Measurements from ENCODE around the gene PCDH7. TPM values are rescaled to one million over a fixed set of nuclear protein-coding genes. Genes with fewer than 3 reads are reported as not detected.

Gene PCDH7
- total and polyA plus RNA-seq, 2 of the 4 experiments (the other 2 are of a cell fraction), result 26.5 to 44.1 TPM

DNA sequence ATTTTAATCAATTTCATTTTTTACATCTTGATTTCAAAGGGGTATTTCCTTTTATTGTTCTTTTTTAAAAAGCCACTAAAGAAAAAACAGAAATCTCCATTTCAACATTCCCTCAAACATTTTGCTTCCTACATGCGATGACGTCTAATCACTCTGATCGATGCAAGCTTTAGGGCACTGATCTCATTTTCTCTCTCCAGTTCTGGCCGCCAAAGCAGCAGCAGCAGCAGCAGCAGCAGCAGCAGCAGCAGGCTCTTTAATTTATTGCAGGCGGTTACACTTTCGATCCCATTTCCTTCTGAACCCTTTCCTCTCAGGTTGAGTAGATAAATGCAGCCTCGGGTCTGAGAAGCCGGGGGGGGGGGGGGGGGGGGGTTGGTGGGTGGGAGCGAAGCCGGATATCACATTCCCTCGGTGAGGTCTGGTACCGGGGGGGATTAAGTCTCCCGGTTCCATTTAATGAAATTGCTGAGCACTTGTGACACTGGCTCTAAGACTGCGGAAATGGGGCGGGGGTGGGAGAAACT lies 3.4 kb upstream of the PCDH7 start:
- H3K14ac ChIP-seq (replicated peaks; ENCODE audit: low read depth, low read length), result no peak overlapping the region
- H3K9ac ChIP-seq (ENCODE audit: low read depth, low read length), result no peak overlapping the region; the same call in 1 of the 2 replicates
- H2BK5ac ChIP-seq (ENCODE audit: low read depth, low read length, poor library complexity, severe bottlenecking), result no peak overlapping the region
- WGBS, 2 experiments (ENCODE audit: extremely low coverage in 2 of 2, insufficient read length in 1 of 2), result no CpG with 5 or more reads among the region's 15 CpGs
- H3K4me3 ChIP-seq (ENCODE audit: insufficient read depth, low read depth, low read length), result peak overlapping the region; percentile 78
- no peak overlapping the region for H4K91ac ChIP-seq (ENCODE audit: insufficient read depth, low read depth, low read length)
- H2BK20ac ChIP-seq (ENCODE audit: low read depth, low read length), result no peak overlapping the region
- ChIA-PET CTCF (interaction anchor here (0.6 kb wide), 1 partner anchor 241 kb away, joined by 3 read pairs; no protein-coding TSS in a partner anchor), POLR2A (ENCODE audit: unreplicated experiment) (interaction anchor here (0.7 kb wide), 1 partner anchor 40 kb away, joined by 3 read pairs; no protein-coding TSS in a partner anchor)
- no peak overlapping the region for H2BK120ac ChIP-seq (ENCODE audit: low read depth, low read length)
- BruUV-seq (replicated peaks), result no TSS peak
- no peak overlapping the region for H4K5ac ChIP-seq (ENCODE audit: low read depth, low read length)
- no peaks in the 10 kb centered on the region for H3K9me1 ChIP-seq (ENCODE audit: insufficient read depth, low read length)
- H3K9me3 ChIP-seq (ENCODE audit: control insufficient read depth, insufficient read depth, low read length), result no peaks in the 10 kb centered on the region
- peak overlapping the region; percentile 95 for H3K4me2 ChIP-seq (ENCODE audit: low read depth, low read length)
- H3K79me1 ChIP-seq (ENCODE audit: low read depth in 1 of 2, low read length in 2 of 2), result peaks cover 0 to 4% of the 10 kb centered on the region in 2 experiments; a peak in 1 of 4 replicates
- dilution Hi-C loops (cut with HindIII; ENCODE audit: low sequenced_read_pairs, unreplicated experiment), result no loop called here
- peak overlapping the region; percentile 91 for H2AFZ ChIP-seq (replicated peaks; ENCODE audit: low read length, poor library complexity)
- H3K36me3 ChIP-seq (ENCODE audit: control insufficient read depth, insufficient read depth, low read length), result no peaks in the 10 kb centered on the region
- ATAC-seq (ENCODE audit: low read depth), result no peak
- peaks cover 7% of the 10 kb centered on the region; the same call in 1 of the 2 replicates for H4K20me1 ChIP-seq (ENCODE audit: insufficient read depth, low read length)
- no peak for DNase-seq
- H3K56ac ChIP-seq (ENCODE audit: extremely low read depth, insufficient read depth, low read length), result no peak overlapping the region
- no peak overlapping the region for H3K4ac ChIP-seq (ENCODE audit: low read depth, low read length)
- TF ChIP-seq SMC3 (IDR thresholded peaks at IDR 0.05; ENCODE audit: low read depth, low read length) (no peak), POLR2A (IDR thresholded peaks at IDR 0.05; ENCODE audit: low read depth, low read length) (no peak), RFX5 (IDR thresholded peaks at IDR 0.05; ENCODE audit: low read depth, low read length) (no peak)
- no peak overlapping the region for H4K8ac ChIP-seq (ENCODE audit: low read depth in 2 of 2, low read length in 2 of 2)
- H2AK5ac ChIP-seq (ENCODE audit: low read depth, low read length), result no peak overlapping the region
- H2AK9ac ChIP-seq (replicated peaks; ENCODE audit: low read depth, low read length, poor library complexity), result no peak overlapping the region
- no peak overlapping the region for H3K23ac ChIP-seq (ENCODE audit: low read depth, low read length)
- H3K4me1 ChIP-seq (ENCODE audit: control insufficient read depth, insufficient read depth, low read length), result peaks cover 2% of the 10 kb centered on the region; the same call in 1 of the 2 replicates
- intact Hi-C loops (cut with micrococcal nuclease), result loop anchor here (1.0 to 10.0 kb wide), 5 partner anchors 326 to 1222 kb away; no protein-coding TSS in a partner anchor
- in situ Hi-C loops (cut with MboI; ENCODE audit: low sequenced_read_pairs), result loop anchor here (5.0 kb wide), 1 partner anchor 956 kb away; no protein-coding TSS in a partner anchor
- no peak overlapping the region; the same call in 1 of the 2 replicates for H3K27ac ChIP-seq (ENCODE audit: insufficient read depth, low read length)
- no peak overlapping the region for H3K18ac ChIP-seq (ENCODE audit: low read depth, low read length)
- H3K27me3 ChIP-seq (ENCODE audit: control insufficient read depth, insufficient read depth, low read length), result no peaks in the 10 kb centered on the region
- H2BK15ac ChIP-seq (ENCODE audit: low read depth, low read length), result no peak overlapping the region

All from IMR-90 (cell line).